Activated T-cell treated with anti-CD3 and anti-CD28 coated beads for 24 hours (primary cell): ENCODE data around the gene LTB4R.
"Not testable (repeated sequence)": the region's sequence is repeated elsewhere in the genome, so short reads cannot be mapped to it uniquely, and the experiment has no call there.

Source experiments
- DNase-seq: peaks from one replicate; pipeline ENCODE4 v3.0.0-alpha.2; 2020; ENCODE audit warnings: low read depth

LTB4R gene

GRCh38 chr14:24324024-24324423 lies 12.7 kb downstream of the LTB4R start:
- no peak for DNase-seq

- no peak for DNase-seq
Measured at GRCh38 chr14:24325041-24325530, 13.8 kb downstream of the LTB4R start.

DNA sequence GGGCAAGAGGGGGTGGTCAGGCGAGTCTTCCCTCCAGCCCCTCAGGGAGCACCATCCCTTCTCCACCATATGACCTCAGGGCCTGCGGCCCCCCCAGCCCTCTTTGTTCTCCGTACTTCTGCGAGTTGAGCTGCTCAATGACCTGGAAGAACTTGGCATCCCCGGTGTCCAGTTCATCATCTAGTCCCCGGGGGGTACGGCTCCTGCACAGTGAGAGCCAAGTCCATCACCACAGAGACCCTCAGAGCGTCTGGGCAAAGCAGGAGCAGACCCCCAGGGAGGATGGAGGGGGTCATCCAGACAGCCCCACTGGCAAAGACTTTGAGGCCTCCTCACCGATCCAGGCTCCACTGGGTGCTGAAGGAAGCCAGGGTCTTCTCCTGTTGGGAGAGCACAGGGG lies 14.7 kb downstream of the LTB4R start:
- no peak for DNase-seq

- no peak for DNase-seq
Measured at GRCh38 chr14:24327303-24327702, 16.0 kb downstream of the LTB4R start.

GRCh38 chr14:24327914-24328313 lies 16.6 kb downstream of the LTB4R start:
- DNase-seq: not testable (repeated sequence)

- no peak for DNase-seq
Measured at GRCh38 chr14:24329073-24329663, 17.9 kb downstream of the LTB4R start.

DNA sequence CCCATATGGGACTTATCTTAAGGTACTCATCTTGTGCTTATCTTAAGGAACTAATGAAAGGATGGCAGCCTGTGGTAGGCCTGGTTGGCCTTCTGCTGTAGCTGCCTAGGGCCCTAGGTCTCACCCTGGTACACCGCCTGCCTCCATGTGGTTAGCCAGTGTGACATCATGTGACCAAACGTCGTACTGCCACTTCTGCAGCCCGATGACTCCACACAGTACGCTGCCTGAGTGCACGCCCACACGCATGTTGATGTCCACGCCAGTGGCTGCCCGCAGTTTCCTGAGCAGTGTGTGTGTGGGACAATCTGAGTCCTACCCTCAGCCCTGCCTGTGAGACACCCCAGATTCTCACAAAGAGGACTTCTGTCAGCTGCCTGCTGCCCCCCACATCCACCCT lies 18.4 kb downstream of the LTB4R start:
- DNase-seq: no peak

GRCh38 chr14:24330973-24331674 lies 19.8 kb downstream of the LTB4R start:
- DNase-seq: no peak

- no peak for DNase-seq
Measured at GRCh38 chr14:24331731-24332267, 20.5 kb downstream of the LTB4R start.

DNA sequence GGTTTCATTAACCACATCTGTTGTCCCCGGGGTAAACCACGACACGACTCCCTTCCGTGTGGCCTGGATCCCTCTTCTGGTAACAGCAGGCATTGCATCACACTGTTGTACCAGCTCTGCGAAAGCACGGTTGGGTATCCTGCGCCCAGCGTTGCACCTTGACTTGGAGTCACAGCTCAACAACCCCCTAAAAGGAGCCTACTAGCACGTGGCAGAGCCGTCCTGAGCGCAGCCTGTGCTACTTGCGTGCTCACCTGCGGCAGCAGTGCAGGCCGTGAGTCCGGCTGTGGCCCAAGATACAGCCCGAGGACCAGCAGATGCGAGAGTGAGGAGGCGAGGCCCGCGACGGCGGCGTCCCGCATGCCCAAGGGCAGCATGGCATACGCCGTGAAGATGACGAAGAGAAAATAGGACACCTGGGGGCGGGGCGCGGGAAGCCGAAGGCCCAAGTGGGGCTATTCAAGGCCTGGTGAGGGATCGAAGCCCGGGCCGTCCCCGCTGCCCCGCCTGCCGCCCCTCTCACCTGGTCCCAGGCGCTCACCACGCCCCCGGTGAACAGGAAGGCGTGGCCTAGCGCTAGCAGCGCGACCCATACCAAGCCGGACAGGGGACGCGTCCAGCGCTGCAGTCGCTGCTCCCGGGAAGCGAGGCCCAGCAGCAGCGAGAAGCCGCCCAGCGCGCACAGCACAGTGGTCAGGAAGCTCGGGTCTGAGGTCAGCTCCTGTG lies 21.1 kb downstream of the LTB4R start:
- DNase-seq: peak; percentile 81

- no peak for DNase-seq
Measured at GRCh38 chr14:24334431-24335291, 23.4 kb downstream of the LTB4R start, which contains the start of gene ADCY4. TSS of gene ADCY4 (minus strand) at chr14:24335071. CDS start at chr14:24334652, 419 bp downstream.

GRCh38 chr14:24335461-24336171 lies 24.3 kb downstream of the LTB4R start:
- no peak for DNase-seq

GRCh38 chr14:24337144-24337823 lies 26.0 kb downstream of the LTB4R start:
- DNase-seq: no peak

DNA sequence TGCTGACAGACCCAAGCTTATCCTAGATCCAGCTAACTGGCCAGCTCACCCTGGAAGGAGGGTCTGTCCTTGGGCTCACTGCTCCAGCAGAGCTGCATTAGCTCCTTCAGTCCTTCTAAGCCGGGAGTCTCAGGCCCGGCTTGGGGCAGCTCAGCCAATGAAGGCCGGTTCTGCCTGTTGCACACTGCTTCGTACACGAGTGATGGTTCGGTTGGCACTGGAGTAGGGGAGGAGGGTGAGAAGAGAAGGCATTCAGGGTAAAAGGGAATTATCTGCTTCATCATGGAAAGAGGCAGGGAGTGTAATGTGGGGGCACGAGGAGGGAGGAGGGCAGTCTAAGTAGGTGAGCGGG lies 26.5 kb downstream of the LTB4R start:
- DNase-seq: no peak

DNA sequence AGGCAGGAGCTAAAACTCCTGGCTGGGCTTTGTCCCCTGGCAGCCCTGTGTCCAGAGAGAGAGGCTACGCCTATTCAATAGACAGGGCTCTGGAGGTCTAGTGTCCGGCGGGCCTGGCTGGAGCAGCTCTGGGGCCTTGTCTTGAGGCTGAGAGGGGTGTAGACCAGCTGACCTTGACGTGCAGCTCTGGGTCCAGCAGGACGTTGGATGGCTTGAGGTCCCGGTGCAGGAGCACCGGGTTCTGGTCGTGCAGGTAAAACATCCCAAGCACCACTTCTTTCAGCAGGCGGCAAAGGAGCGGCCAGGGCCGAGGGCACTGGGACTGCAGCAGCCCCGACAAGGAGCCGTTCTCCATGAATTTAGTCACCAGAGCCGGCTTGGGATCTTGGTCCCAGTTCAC lies 27.5 kb downstream of the LTB4R start:
- no peak for DNase-seq

- DNase-seq: peak; percentile 52
Measured at GRCh38 chr14:24339284-24340151, 28.2 kb downstream of the LTB4R start, which contains the start of gene RIPK3. TSS of gene RIPK3 (minus strand) at chr14:24339991. CDS start at chr14:24339826, 165 bp downstream.

- DNase-seq: no peak
Measured at GRCh38 chr14:24340606-24341005, 29.3 kb downstream of the LTB4R start.

- no peak for DNase-seq
Measured at GRCh38 chr14:24342889-24343288, 31.6 kb downstream of the LTB4R start.
